Measurements from ENCODE around the gene FAM107B. TPM values are rescaled to one million over a fixed set of nuclear protein-coding genes. Genes with fewer than 3 reads are reported as not detected.

The FAM107B gene
- total and polyA plus RNA-seq, 2 donors (not counting 3 experiments of a cell fraction or from before 2014, with no cell fraction given): 39.2 to 176 TPM

DNA sequence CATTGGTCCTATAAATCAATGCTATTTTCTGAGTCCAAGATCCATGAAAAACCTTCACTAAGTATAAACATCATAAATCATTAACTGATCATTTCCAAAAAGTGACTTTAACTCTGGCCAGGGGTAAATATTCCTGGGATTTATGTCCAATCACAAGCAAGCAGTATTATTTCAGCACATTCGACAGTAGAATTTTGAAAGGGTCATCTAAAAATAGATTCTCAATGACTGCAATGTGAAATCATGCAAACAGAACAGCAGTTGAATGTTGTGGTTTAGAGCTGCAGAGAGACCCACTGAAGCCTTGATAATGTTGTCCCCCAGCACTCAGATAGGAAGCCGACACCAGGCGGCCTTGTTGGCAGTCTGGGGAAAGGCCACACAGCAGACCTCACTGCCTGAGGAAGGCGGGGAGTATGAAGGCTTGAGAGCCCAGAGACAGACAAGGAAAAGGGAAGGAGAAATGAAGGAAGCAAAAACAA is 38.1 kb downstream of the FAM107B start:
- H3K4me3 ChIP-seq (replicated peaks in 1 of 3; ENCODE audit: insufficient read depth in 1 of 3, low read depth in 1 of 3, low read length in 3 of 3): no peak overlapping the region
- FAIRE-seq (no peak), DNase-seq (ENCODE audit: low read depth, low spot score) (no peak)
- dilution Hi-C loops (cut with MboI; ENCODE audit: extremely low pct_ligation_motif_present, low sequenced_read_pairs) (no loop called here), intact Hi-C loops (cut with micrococcal nuclease) (no loop called here)
- no peak overlapping the region for H3K9ac ChIP-seq (replicated peaks; ENCODE audit: extremely low read depth, insufficient read depth, low read length)
- ChIA-PET CTCF (interaction anchor here (0.8 kb wide), 1 partner anchor 12 kb away, joined by 3 read pairs; no protein-coding TSS in a partner anchor), POLR2A (interaction anchor here (0.6 kb wide), 1 partner anchor 47 kb away, joined by 4 read pairs; no protein-coding TSS in a partner anchor)
- BruUV-seq (replicated peaks): no TSS peak
- H2AFZ ChIP-seq (ENCODE audit: low read depth, low read length): no peak overlapping the region
- no peaks in the 10 kb centered on the region for H3K9me1 ChIP-seq (replicated peaks; ENCODE audit: control insufficient read depth, extremely low read depth, insufficient read depth, low read length)
- no peaks in the 10 kb centered on the region for H3K36me3 ChIP-seq (ENCODE audit: control insufficient read depth in 2 of 2, extremely low read depth in 1 of 2, insufficient read depth in 2 of 2, low read length in 2 of 2)
- no peaks in the 10 kb centered on the region for H3K4me1 ChIP-seq (ENCODE audit: control insufficient read depth, extremely low read depth, insufficient read depth, low read length)
- no peak for TF ChIP-seq POLR2AphosphoS5 (IDR thresholded peaks at IDR 0.05; ENCODE audit: insufficient read depth, low read depth, low read length)
- TF ChIP-seq MAX (IDR thresholded peaks at IDR 0.05; ENCODE audit: insufficient read depth, insufficient read length): no peak
- no peak for TF ChIP-seq MYC (IDR thresholded peaks at IDR 0.05; ENCODE audit: low read depth, low read length)
- no peak for TF ChIP-seq EZH2 (IDR thresholded peaks at IDR 0.05; ENCODE audit: borderline replicate concordance, low read depth, low read length, severe bottlenecking)
- TF ChIP-seq JUN (IDR thresholded peaks at IDR 0.05; ENCODE audit: borderline replicate concordance, insufficient read depth, insufficient read length, low read depth): no peak
- TF ChIP-seq POLR2A (IDR thresholded peaks at IDR 0.05; ENCODE audit: low read depth, low read length): no peak
- TF ChIP-seq FOS (IDR thresholded peaks at IDR 0.05; ENCODE audit: borderline replicate concordance, insufficient read depth, low read length): no peak
- no peak for TF ChIP-seq CTCF (IDR thresholded peaks at IDR 0.05; ENCODE audit: extremely low read depth in 1 of 2, insufficient read depth in 1 of 2, low read depth in 1 of 2, low read length in 2 of 2)
- no peak for TF ChIP-seq GATA2 (IDR thresholded peaks at IDR 0.05; ENCODE audit: insufficient read depth, insufficient read length, low read depth, low read length)
- H3K9me3 ChIP-seq (replicated peaks; ENCODE audit: control insufficient read depth, insufficient read depth, low read length): no peaks in the 10 kb centered on the region
- H3K79me2 ChIP-seq (ENCODE audit: control insufficient read depth, insufficient read depth, low read length): no peaks in the 10 kb centered on the region
- no peak overlapping the region for H3K4me2 ChIP-seq (ENCODE audit: insufficient read depth, low read length)
- no peaks in the 10 kb centered on the region for H4K20me1 ChIP-seq (replicated peaks; ENCODE audit: control insufficient read depth, extremely low read depth, insufficient read depth, low read length)
- no peak overlapping the region for H3K27ac ChIP-seq (ENCODE audit: insufficient read depth, low read depth, low read length)
- H3K27me3 ChIP-seq (ENCODE audit: control insufficient read depth in 2 of 2, insufficient read depth in 2 of 2, low read length in 2 of 2): peaks cover 0 to 1% of the 10 kb centered on the region in 2 experiments

Measured in endothelial cell of umbilical vein (primary cell).